GM18907 (cell line): ENCODE data around the gene SPECC1.
"Not testable (repeated sequence)": the region's sequence is repeated elsewhere in the genome, so short reads cannot be mapped to it uniquely, and the experiment has no call there.

Source experiments
- ATAC-seq: cut with Tn5 transposase; IDR thresholded peaks from one replicate; pipeline ENCODE4 v1.9.1; 2021; ENCODE audit warnings: mild to moderate bottlenecking, moderate library complexity; ENCODE audit not compliant: unreplicated experiment

SPECC1 gene

GRCh38 chr17:20158580-20158979 is 149.4 kb downstream of the SPECC1 start:
- no peak for ATAC-seq

GRCh38 chr17:20159406-20160069 is 150.4 kb downstream of the SPECC1 start:
- no peak for ATAC-seq

- not testable (repeated sequence) for ATAC-seq
These were observed 156.4 kb downstream of the SPECC1 start for GRCh38 chr17:20165516-20165915.

- ATAC-seq, result no peak
These were observed 160.9 kb downstream of the SPECC1 start for GRCh38 chr17:20170085-20170484.

- ATAC-seq, result no peak
These were observed 162.7 kb downstream of the SPECC1 start for GRCh38 chr17:20171741-20172365.

GRCh38 chr17:20172376-20172775 is 163.2 kb downstream of the SPECC1 start:
- no peak for ATAC-seq

- no peak for ATAC-seq
These were observed 163.9 kb downstream of the SPECC1 start for GRCh38 chr17:20173091-20173490.

GRCh38 chr17:20174588-20175265 is 165.6 kb downstream of the SPECC1 start:
- ATAC-seq, result no peak

- ATAC-seq, result no peak
These were observed 169.9 kb downstream of the SPECC1 start for GRCh38 chr17:20179041-20179440.

GRCh38 chr17:20180661-20181060 is 171.5 kb downstream of the SPECC1 start:
- ATAC-seq, result no peak

- no peak for ATAC-seq
These were observed 175.0 kb downstream of the SPECC1 start for GRCh38 chr17:20184181-20184580.

GRCh38 chr17:20184977-20185619 is 175.9 kb downstream of the SPECC1 start:
- ATAC-seq, result no peak

GRCh38 chr17:20187049-20187448 is 177.9 kb downstream of the SPECC1 start:
- ATAC-seq, result no peak

GRCh38 chr17:20189302-20189701 is 180.1 kb downstream of the SPECC1 start:
- no peak for ATAC-seq

GRCh38 chr17:20189979-20190378 is 180.8 kb downstream of the SPECC1 start:
- no peak for ATAC-seq

- ATAC-seq, result no peak
These were observed 181.4 kb downstream of the SPECC1 start for GRCh38 chr17:20190605-20191004.

GRCh38 chr17:20191056-20191455 is 181.9 kb downstream of the SPECC1 start:
- no peak for ATAC-seq

- not testable (repeated sequence) for ATAC-seq
These were observed 187.1 kb downstream of the SPECC1 start for GRCh38 chr17:20196286-20196685.

- ATAC-seq, result no peak
These were observed 188.2 kb downstream of the SPECC1 start for GRCh38 chr17:20197272-20197926.

- ATAC-seq, result no peak
These were observed 191.0 kb downstream of the SPECC1 start for GRCh38 chr17:20200016-20200795.
